B cell (primary cell): Measurements from ENCODE around the gene FBXL16.

Source experiments
- CTCF ChIP-seq: fragments of 200-600 bp; IDR thresholded peaks from one replicate; pipeline ENCODE4 v1.8.0; 2022; ENCODE audit warnings: antibody characterized with exemption, mild to moderate bottlenecking
- EZH2 ChIP-seq: IDR thresholded peaks from 2 replicates; pipeline ENCODE4 v1.6.1; 2012; ENCODE audit warnings: borderline replicate concordance, low read depth, mild to moderate bottlenecking, moderate library complexity, low read length; ENCODE audit not compliant: insufficient read depth, poor library complexity, severe bottlenecking

DNA sequence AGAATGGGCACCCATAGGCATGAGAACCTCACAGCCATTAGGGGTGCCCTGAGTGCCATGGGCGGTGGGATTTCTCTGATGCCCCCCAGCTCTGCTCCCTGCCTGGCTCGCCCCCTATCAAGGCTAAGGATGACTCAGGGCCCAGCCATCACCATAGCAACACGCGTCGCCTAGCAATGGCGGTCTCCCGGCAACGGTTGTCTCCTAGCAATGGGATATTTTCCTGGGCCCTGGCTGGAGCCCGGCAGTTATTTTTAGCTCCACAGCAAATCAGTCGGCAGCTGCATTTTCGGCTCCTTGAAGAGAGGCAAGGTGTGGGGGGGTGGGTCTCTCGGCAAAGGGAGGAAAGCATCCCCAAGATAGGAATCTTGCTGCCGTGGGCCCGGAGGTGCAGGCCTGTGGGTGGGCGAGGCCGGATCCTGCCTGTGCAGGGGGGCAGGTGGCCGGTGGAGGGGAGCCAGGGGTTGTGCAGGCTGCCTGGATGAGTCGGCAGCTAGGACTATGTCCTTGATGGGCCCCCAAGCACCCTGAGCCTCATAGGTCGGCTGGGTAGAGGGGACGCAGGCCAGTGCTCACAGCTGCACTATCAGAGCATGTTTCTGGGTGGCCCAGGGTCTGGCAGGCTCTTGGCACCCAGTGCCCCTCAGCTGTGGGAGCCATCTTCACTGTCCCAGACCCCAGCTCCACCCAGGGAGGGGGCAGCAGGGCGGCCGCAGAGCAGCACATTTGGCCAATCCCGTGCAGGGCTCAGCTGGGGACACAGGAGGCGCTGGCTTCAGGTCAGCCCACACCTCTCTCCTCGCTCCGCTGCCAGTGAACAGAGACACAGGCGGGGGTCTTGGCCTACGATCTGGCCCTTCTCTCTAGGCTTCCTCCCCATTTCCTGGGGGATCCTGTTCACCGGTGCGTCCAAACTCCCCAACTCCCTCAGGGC, 4.2 kb upstream of the FBXL16 start:
- no peak for TF ChIP-seq CTCF
- TF ChIP-seq EZH2 = no peak
